Tibial nerve (tissue), 4 donors: ENCODE results near the gene SIM2.

Experiments used
- EP300 ChIP-seq, 2 donors: sonication (generic); formaldehyde crosslinking; IDR thresholded peaks; one replicate each; pipeline ENCODE4 v1.6.1; 2017; ENCODE audit warnings: antibody characterized with exemption in 2 of 2, mild to moderate bottlenecking in 1 of 2
- POLR2A ChIP-seq, 2 donors: fragments of 450-650 bp; IDR thresholded peaks; one replicate each; pipeline ENCODE4 v1.6.1; 2017; ENCODE audit warnings: antibody characterized with exemption in 2 of 2, mild to moderate bottlenecking in 2 of 2, moderate library complexity in 2 of 2
- TF ChIP-seq, protein P1 (sequence below), 5 experiments: fragments of 200-600 bp in 3 of 5; fragments of 450-650 bp in 2 of 5; sonication (generic) in 3 of 5; IDR thresholded peaks; one replicate each; pipeline ENCODE4 v1.5.1; 2016 to 2019; ENCODE audit warnings: antibody characterized with exemption in 5 of 5, mild to moderate bottlenecking in 3 of 5, moderate library complexity in 2 of 5

- no peak for TF ChIP-seq EP300 (IDR thresholded peaks at IDR 0.05)
- no peak for TF ChIP-seq POLR2A (IDR thresholded peaks at IDR 0.05)
- TF ChIP-seq, protein P1, sequence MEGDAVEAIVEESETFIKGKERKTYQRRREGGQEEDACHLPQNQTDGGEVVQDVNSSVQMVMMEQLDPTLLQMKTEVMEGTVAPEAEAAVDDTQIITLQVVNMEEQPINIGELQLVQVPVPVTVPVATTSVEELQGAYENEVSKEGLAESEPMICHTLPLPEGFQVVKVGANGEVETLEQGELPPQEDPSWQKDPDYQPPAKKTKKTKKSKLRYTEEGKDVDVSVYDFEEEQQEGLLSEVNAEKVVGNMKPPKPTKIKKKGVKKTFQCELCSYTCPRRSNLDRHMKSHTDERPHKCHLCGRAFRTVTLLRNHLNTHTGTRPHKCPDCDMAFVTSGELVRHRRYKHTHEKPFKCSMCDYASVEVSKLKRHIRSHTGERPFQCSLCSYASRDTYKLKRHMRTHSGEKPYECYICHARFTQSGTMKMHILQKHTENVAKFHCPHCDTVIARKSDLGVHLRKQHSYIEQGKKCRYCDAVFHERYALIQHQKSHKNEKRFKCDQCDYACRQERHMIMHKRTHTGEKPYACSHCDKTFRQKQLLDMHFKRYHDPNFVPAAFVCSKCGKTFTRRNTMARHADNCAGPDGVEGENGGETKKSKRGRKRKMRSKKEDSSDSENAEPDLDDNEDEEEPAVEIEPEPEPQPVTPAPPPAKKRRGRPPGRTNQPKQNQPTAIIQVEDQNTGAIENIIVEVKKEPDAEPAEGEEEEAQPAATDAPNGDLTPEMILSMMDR (IDR thresholded peaks at IDR 0.05) = no peak
These were observed 40.9 kb upstream of the SIM2 start for GRCh38 chr21:36657999-36658398.
